ENCODE data around the gene SLC16A3.
"Not testable (repeated sequence)": the region's sequence is repeated elsewhere in the genome, so short reads cannot be mapped to it uniquely, and the experiment has no call there.

SLC16A3 gene

DNA sequence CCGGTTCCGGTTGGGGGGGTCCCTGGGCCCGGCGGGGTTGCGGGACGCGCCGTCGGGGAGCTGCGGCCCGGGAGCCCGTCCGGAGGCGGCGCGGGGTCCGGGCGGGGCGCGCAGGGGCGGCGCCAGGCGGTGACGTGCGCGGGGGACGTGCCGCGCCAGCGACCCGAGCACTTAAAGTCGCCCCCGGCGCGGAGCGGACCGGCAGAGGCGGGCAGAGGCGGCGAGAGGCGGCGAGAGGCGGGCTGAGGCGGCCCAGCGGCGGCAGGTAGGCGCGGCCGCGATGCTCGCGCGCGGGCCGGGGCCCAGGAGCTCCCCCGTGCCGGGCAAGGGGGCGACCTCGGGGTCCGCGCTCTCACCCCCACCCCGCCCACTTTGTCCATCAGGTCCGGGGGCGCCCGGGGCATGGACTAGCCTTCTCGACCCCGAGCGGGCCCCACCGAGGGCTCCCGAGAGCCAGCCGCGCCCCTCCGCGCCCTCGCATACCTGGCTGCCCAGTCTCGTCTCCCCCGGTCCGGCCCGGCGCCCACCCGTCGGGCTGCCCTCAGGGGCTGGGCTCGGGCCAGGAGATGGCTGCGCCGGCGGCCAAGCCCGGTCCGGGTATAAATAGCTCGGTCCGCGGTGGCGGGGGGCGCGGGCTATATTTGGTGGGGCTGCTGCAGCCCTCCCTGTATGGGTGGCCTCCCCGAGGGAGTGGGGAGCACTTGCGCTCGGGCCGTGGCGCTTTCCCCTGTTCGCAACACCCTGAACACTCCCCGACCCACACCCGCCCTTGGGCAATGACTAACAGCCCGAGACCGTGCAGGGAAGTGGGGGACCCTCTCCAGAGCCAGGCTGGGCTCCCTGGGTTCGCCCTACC lies at the start of gene SLC16A3:
Gene SLC16A3 (plus strand): TSS at position 201 of the 856 bp plus-strand sequence. CDS start 6,967 bp downstream, outside the sequence.
- in situ Hi-C loops (cut with HindIII; ENCODE audit: low sequenced_read_pairs) = no loop called here

DNA sequence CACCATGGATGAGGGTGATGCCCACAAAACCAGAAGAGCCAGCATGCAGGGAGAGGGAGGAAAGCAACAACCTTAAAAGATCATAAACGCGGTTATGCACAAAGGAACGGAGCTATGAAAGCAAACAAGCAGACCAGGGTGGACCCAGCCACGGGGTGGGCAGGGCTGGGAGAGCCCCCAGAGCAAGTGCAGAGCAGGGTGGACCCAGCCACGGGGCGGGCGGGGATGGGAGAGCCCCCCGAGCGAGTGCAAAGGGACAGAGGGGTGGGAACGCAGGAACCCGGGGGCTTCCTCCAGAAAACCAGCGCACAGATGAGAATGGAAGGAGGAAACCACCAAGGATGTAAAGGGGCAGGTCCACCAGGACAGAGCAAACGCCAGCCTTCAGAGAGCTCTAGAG lies 49.4 kb upstream of the SLC16A3 start:
- in situ Hi-C loops (cut with HindIII; ENCODE audit: low sequenced_read_pairs) = no loop called here

DNA sequence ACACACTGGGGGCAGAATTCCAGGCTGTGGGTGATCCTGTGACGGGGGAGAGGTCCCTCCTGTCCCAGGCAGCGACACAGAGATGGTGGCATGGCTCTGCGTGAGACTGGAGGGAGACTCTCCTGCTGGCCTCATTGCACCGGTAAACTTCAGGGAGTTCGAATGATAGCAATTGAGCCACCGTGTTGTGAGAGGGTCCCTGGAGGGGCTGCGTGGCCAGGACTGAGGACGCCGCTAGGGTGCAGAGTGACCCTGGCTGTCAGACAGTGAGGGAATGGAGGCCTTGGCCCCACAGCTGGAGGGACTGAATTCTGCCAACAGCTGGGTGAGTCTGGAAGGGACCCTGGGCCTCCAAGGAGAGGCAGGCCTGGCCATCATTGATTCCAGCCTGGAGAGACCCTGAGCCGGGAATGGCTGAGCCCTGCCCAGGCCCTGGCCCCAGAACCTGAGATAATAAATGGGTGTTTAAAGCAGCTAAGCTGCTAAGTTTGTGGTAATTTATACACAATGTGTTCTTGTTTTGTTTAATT lies 48.8 kb upstream of the SLC16A3 start:
- in situ Hi-C loops (cut with HindIII; ENCODE audit: low sequenced_read_pairs) = no loop called here

DNA sequence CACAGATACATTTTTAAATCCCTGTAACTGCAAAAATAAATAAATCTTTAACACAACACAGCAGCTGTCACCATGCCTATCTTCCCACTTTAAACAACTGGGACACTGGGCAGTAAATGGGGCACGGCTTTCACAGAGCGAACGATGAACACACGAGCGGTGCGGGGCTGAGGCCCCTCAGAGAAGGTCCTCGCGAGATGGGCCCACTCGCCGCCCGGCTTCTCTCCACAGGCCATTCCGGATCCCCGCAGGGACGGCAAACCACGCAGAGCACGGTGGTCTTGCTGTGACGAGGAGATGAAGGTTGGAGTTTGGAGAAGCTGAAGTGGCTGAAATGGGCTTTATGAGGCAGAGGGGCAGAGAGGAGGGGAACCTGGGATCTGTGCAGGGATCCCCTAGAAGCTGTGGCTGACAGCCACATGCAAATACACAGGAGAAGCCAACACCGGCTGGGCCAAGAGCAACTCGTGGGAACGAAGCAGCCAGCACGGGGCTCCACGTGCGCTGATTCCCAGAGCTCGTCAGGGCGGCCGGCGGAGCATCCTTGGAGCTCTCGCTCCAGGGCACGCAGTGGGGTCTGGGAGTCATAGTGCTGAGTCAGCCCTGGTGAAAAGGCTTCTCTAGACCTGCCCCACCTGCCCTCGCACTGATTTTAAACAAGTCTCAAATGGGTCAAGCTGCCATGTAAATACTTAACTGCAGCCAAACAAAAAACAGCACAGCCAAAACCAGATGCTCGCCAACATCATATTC lies 47.9 kb upstream of the SLC16A3 start:
- in situ Hi-C loops (cut with HindIII; ENCODE audit: low sequenced_read_pairs) = no loop called here

DNA sequence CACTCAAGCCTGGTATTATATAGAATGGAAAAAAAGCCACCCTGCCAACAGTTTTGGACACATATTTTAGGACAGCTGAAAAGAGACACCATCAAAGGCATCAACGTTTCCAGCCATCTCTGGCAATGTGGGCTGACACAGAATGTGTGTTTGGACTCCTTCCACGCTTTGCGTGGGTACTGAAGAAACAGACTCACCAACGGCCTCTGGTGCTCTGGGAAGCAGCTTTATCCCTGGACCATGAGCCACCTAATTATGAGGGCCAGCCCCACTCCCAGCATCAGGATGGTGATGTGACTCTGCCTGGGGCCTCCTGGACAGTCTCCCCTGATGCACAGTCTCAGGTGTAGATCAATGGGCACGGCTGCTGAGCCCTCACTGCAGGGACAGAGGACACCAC lies 44.1 kb upstream of the SLC16A3 start:
- in situ Hi-C loops (cut with HindIII; ENCODE audit: low sequenced_read_pairs) = no loop called here

DNA sequence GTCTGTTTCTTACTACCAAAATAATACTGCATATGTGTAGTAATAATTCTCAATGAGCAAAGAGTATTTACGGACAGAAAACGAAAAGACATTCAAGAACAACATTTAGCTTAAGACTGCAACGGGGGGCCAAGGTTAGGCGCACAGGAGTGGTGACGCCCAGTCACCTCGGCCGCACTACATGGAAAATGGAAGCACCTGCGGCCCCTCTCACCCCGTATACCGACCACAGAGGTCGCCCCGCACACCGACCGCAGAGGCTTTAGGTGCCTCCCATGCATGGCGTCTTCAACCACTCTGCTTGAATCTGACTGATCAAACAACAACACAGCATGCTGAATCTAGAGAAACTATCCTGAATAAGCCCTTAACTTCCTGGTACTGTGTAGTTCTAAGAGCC lies 42.6 kb upstream of the SLC16A3 start:
- in situ Hi-C loops (cut with HindIII; ENCODE audit: low sequenced_read_pairs) = no loop called here

DNA sequence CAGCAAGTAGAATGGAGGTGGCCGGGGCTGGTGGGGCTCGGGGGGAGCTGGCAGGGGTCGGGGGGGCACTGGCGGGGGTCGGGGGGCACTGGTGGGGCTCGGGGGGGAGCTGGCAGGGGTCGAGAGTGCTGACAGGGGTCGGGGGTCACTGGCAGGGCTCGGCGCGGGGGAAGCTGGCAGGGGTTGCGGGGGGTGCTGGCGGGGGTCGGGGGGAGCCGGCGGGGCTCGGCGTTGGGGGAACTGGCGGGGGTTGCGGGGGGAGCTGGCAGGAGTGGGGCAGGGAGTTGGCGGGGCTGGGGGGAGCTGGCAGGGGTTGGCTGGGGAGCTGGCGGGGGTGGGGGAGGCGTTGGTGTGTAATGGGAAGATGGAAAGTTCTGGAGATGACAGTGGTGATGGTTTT lies 41.3 kb upstream of the SLC16A3 start:
- in situ Hi-C loops (cut with HindIII; ENCODE audit: low sequenced_read_pairs) = no loop called here

DNA sequence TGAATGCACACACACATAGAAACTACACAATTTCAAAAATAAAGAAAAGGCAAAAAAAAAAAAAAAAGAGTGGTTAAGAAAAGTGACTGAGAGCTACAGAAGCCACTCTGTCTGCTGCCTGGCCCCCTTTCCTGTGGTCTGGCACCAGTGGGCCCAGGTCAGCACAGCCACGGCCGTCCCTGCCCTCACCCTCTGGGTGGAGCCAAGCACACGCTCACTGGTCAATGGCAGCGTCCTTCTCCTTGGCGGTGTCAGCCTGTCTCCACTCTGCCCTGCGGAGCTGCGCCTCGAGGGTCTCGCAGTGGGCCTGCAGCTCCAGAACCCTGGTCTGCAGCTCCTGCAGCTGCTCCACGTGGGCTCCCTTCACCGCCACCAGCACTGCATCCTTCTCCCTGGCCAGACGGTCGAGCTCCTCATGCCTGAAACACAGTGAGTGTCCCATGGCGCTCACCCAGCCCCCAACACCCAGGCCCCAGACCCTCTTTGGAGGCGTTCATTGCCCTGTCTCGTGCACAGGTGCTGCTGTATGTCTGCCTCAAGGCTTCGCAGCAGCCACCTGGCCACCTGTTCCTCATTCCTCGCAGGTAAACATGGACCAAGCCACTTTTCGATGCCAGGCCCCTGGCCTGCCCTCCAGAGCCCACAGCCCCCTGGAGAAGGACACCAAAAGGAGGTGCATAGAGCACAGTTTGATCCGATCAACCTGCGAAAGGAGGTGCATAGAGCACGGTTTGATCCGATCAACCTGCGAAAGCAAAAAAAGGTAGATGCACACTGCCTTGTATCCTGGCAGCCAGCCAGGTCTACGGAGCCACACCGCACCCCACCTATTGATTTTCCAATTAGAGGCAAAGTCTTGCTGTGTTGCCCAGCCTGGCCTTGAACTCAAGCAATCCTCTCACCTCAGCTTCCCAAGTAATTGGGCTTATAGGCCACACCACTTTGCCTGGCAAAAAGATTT lies 40.6 kb upstream of the SLC16A3 start:
- in situ Hi-C loops (cut with HindIII; ENCODE audit: low sequenced_read_pairs) = no loop called here

DNA sequence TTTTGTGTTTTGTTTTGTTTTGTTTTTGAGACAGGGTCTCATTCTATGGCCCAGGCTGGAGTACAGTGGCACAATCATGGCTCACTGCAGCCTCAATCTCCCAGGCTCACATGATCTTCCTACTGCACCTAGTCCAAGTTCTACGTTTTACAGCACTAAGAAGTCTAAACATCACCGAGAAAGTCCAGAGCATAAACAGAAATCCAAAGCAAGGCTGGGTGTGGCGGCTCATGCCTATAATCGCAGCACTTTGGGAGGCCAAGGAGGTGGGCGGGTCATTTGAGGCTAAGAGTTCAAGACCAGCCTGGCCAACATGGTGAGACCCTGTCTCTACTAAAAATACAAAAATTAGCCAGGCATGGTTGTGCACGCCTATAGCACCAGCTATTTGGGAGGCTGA lies 35.8 kb upstream of the SLC16A3 start:
- in situ Hi-C loops (cut with HindIII; ENCODE audit: low sequenced_read_pairs) = not testable (repeated sequence)

DNA sequence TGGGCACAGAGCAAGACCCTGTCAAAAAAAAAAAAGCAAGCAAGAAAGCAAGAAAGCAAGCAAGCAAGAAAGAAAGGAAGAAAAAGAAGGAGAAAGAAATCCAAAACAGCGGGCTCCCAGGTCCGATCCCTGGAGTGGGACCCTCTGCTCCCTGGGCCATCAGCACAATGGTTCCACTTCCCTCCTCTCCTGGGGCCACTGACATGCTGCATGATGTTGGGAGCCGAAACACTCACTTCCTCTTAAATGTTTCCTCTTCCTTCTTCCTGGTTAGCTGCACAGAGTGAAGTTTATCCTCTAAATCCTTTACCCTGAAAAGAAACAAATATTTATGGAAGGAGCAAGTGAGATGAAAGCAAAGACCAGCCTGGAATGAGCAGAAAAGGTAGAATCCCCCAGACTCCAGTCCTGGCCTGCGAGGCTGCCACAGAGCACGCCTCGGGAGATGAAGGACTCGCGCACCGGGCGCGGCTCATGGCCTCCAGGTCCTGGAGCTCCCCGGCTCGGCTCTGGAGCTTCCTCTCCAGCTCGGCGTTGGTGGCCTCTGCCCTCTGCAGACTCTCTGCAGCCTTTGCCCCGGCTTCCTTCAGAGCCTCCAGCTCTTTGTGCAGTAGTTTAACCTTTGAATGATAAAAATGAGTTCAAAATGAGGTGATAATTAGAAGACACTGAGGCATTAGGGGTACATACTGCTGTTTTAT lies 35.2 kb upstream of the SLC16A3 start:
- in situ Hi-C loops (cut with HindIII; ENCODE audit: low sequenced_read_pairs) = no loop called here

DNA sequence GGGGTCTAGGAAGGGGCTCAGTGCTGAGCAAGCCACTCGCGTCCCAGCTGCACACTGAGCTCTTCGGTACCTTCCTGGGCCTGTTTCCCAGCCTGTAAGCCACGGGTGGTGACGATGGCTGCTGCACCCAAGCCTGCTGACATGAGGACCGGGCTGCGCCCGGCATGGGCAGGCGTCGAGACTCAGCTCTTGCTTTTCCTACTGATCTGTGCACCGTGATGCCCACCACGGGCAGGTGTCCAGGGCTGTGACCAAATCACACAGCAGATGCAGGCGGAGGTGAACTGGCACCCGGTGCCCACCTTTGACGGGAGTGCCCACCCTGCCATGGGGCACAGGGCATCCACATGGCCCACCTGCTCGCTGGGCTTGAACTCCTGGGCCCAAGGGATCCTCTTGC lies 34.1 kb upstream of the SLC16A3 start:
- in situ Hi-C loops (cut with HindIII; ENCODE audit: low sequenced_read_pairs) = no loop called here

DNA sequence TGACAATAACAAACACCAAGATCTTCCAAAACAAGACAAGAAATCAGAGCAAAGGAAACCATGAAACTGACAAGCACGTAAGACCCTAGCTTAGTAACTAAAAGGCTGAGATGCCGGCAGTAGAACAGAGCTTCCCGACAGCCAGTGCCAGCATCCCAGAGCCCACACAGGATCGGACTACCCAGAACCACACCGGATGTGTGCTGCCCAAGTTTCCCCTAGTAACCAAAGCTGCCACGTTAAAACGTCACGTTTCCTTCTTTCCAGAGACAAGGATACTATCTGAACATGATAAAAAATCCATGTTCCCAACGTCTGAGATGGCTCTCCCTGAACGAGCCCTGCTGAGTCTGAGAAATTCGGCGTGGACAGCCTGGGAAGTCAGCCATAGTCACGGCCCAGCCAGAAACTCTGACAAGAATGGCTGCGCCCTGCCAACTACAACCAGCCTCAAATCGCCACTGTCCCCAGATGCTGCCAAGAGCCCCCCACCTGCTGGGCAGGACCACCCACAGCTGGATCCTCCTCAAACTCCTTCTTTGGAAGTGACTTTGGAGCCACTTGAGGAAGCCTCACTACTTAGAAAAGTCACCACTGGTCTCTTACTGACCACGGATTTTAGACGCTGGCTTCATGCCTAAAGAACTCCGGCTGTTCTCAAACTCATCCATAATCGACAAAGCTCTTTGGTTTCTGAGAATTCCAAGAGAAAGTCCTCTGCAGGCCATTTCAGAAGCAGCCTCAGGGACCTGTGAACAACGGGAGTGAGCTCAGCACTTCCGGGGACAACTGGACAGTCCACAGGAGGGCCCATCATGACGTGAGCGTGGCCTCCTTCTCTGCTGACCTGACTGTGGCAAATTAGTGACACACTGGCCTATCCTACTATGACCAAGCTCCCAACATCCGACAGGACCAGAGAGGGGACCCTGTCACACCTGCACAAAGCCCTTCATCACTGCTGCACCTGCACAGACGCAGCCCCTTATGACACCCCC lies 32.9 kb upstream of the SLC16A3 start:
- in situ Hi-C loops (cut with HindIII; ENCODE audit: low sequenced_read_pairs) = no loop called here

DNA sequence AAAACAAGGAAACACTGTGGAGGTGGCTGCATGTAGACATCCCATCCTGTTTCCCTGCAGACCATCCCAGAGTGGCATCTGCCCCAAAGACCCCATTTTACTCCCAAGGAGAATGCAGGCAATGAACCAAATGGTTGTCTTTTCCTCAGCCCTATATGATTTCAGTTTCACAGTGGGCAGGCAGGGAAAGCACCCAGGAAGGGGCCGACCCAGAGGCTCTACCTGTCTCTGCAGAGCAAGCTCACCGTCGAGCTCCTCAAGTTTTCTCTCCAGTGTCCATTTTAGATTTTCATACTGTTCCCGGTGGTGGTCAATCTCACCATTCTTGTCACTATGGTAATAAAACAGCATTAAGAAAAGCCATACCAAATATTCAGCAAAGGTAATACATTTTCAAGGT lies 30.8 kb upstream of the SLC16A3 start:
- in situ Hi-C loops (cut with HindIII; ENCODE audit: low sequenced_read_pairs) = no loop called here

DNA sequence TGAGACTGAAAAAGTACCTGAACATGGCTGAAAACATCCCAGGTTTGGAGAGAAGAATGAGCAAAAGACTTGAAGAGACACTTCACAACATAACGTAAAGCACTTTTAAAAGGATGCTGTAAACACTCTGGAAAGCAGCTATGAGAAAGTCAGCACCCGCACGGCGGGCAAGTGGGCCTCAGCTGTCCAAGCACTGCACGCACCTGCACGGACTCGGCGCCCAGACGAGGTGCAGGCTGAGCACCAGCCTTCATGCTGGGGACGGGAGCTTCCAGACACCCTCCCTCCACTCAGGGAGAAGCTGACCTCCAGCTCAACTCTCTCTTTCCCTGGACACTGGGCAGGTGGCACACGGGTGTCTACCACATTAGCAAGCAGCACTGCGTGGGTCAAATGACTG lies 29.3 kb upstream of the SLC16A3 start:
- in situ Hi-C loops (cut with HindIII; ENCODE audit: low sequenced_read_pairs) = no loop called here

DNA sequence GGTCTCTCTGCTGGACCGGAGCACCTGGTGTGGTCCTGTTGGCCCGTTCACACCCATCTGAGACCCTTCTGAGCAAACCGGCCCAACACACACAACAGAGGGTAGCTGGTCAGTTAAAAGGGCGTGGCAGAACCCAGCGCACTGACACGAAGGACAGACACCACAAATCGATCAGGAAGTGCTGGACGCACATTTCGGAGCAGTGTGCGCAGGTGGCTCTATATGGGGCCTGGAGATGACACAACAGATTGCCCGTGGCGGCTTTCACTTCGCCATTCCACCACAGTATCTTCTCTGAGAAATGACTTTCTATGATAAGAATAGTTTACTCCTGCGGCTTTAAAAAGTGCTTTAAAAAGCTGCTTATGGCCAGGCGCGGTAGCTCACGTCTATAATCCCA lies 28.7 kb upstream of the SLC16A3 start:
- in situ Hi-C loops (cut with HindIII; ENCODE audit: low sequenced_read_pairs) = loop anchor here (10.0 kb wide), 4 partner anchors 65 to 215 kb away; partner anchors contain the start of genes GPS1, HEXD, OGFOD3 and RFNG

DNA sequence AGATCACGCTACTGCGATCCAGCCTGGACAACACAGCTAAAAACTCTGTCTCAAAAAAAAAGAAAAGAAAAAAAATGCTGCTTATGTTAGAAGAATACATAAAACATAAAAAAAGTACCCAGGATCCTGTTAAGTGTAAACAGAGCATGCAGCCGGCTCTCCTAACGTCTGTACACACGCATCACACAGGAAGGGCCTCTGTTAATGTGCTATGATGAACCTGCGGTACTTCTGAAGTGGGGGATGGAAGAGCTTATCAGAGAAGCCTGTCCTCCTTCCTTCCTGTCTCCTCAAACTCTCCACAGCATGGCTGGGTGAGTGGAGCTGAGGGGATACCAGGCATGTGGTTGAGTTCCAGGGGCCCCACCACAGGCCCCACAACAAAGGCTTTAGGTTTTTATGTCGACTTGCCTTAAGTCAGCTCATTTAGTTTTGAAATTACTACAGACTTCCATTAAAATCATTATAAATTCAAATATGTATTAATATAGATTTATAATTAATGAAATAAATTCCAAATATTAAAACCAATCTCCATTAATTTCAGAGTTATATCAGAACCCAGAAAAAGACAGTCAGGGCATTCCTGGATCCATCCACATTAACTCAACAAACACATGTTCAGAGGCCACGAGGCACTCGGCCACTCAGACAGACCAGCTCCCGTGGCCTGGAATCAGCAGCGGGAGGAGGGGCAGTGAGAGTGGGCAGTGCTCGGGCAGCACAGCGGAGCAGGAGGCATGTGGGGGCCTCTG lies 27.9 kb upstream of the SLC16A3 start:
- in situ Hi-C loops (cut with HindIII; ENCODE audit: low sequenced_read_pairs) = loop anchor here (10.0 kb wide), 4 partner anchors 66 to 214 kb away; partner anchors contain the start of genes GPS1, HEXD, OGFOD3 and RFNG

DNA sequence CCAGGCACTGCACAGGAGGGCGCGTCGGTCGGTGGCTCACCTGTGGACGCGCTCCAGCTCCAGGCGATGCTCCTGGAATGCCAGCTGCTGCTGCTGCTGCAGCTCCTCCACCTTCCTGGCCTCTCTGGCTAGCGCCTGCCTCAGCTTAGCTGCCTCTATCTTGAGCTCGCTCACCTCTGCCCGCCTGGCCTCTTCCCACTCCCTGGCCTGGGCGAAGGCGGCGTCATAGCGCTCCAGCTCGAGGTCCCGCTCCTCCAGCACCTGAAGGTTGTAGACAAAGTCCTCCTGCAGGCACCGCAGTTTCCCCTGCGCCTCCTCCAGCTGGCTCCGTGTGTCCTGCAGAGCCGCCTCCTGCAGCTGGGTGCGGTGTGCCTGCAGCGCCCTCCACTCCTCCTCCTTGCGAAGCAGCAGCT lies 27.3 kb upstream of the SLC16A3 start:
- in situ Hi-C loops (cut with HindIII; ENCODE audit: low sequenced_read_pairs) = loop anchor here (10.0 kb wide), 4 partner anchors 67 to 213 kb away; partner anchors contain the start of genes GPS1, HEXD, OGFOD3 and RFNG

DNA sequence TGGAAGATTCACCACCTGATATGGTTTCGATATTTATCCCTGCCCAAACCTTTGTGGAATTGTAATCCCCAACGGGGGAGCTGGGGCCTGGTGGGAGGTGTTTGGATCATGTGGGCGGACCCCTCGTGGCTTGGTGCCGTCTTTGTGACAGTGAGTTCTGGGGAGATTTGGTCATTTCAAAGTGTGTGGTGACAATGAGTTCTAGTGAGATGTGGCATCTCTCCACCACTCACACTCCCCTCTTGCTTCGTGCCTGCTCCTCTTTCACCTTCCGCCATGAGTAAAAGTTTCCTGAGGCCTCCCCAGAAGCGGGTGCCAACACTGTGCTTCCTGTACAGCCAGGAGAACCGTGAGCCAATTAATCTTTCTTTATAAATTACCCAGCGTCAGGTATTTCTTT lies 25.9 kb upstream of the SLC16A3 start:
- in situ Hi-C loops (cut with HindIII; ENCODE audit: low sequenced_read_pairs) = loop anchor here (10.0 kb wide), 4 partner anchors 68 to 212 kb away; partner anchors contain the start of genes GPS1, HEXD, OGFOD3 and RFNG

All from endothelial cell of hepatic sinusoid (primary cell).